H9 (cell line): ENCODE results near the gene ADAMTS2. TPM values are rescaled to one million over a fixed set of nuclear protein-coding genes. Genes with fewer than 3 reads are reported as not detected.
A peak's percentile ranks its signal among the peaks of the same experiment; 100 is the strongest.

Experiments
- DNase-seq: peaks from one replicate; pipeline ENCODE4 v3.0.0-alpha.2; 2017
- H2AFZ ChIP-seq: one replicate; pipeline ENCODE4 v1.6.1; 2013; ENCODE audit warnings: mild to moderate bottlenecking, low read length, control low read depth, moderate library complexity
- H2AK5ac ChIP-seq: 2 replicates; pipeline ENCODE4 v1.6.1; 2013; ENCODE audit warnings: low read length, control low read depth, mixed read lengths; ENCODE audit not compliant: insufficient read length
- H2BK120ac ChIP-seq: one replicate; pipeline ENCODE4 v1.6.1; 2013; ENCODE audit warnings: low read depth, mild to moderate bottlenecking, low read length, control low read depth, inconsistent platforms; ENCODE audit not compliant: poor library complexity, severe bottlenecking
- H2BK12ac ChIP-seq: 2 replicates; pipeline ENCODE4 v1.6.1; 2013; ENCODE audit warnings: low read length, control low read depth, mixed read lengths, low read depth; ENCODE audit not compliant: insufficient read length
- H2BK15ac ChIP-seq: 2 replicates; pipeline ENCODE4 v1.6.1; 2013; ENCODE audit warnings: low read depth, low read length, control low read depth
- H2BK20ac ChIP-seq: one replicate; pipeline ENCODE4 v1.6.1; 2013; ENCODE audit warnings: low read depth, mild to moderate bottlenecking, low read length, control low read depth, inconsistent platforms; ENCODE audit not compliant: poor library complexity, severe bottlenecking
- H2BK5ac ChIP-seq: 2 replicates; pipeline ENCODE4 v1.6.1; 2013; ENCODE audit warnings: low read length, control low read depth, mixed read lengths; ENCODE audit not compliant: insufficient read length
- H3K14ac ChIP-seq: 2 replicates; pipeline ENCODE4 v1.6.1; 2013; ENCODE audit warnings: low read length, control low read depth; ENCODE audit not compliant: insufficient read depth
- H3K18ac ChIP-seq: 2 replicates; pipeline ENCODE4 v1.6.1; 2013; ENCODE audit warnings: low read depth, mild to moderate bottlenecking, mixed read lengths, low read length, control low read depth; ENCODE audit not compliant: insufficient read length
- H3K23ac ChIP-seq: 2 replicates; pipeline ENCODE4 v1.6.1; 2013; ENCODE audit warnings: low read length, control low read depth, mixed read lengths, low read depth; ENCODE audit not compliant: insufficient read length
- H3K23me2 ChIP-seq: 2 replicates; pipeline ENCODE4 v1.6.1; 2013; ENCODE audit warnings: low read depth, mild to moderate bottlenecking, mixed read lengths, low read length, control low read depth; ENCODE audit not compliant: insufficient read length, poor library complexity, severe bottlenecking
- H3K27ac ChIP-seq: 2 replicates; pipeline ENCODE4 v1.5.1; 2013; ENCODE audit warnings: low read length, control low read depth, mixed read lengths, low read depth; ENCODE audit not compliant: insufficient read length
- H3K27me3 ChIP-seq: 2 replicates; pipeline ENCODE4 v1.6.1; 2013; ENCODE audit warnings: low read length, control low read depth, inconsistent platforms; ENCODE audit not compliant: insufficient read depth
- H3K4ac ChIP-seq: 2 replicates; pipeline ENCODE4 v1.6.1; 2013; ENCODE audit warnings: low read depth, mild to moderate bottlenecking, control low read depth, inconsistent platforms, low read length, moderate library complexity
- H3K4me1 ChIP-seq: 2 replicates; pipeline ENCODE4 v1.6.1; 2013; ENCODE audit warnings: low read length, control low read depth, inconsistent platforms; ENCODE audit not compliant: insufficient read depth
- H3K4me2 ChIP-seq: 2 replicates; pipeline ENCODE4 v1.6.1; 2013; ENCODE audit warnings: low read length, control low read depth, mixed read lengths; ENCODE audit not compliant: insufficient read length, insufficient read depth
- H3K56ac ChIP-seq: 2 replicates; pipeline ENCODE4 v1.6.1; 2013; ENCODE audit warnings: low read depth, mild to moderate bottlenecking, mixed read lengths, low read length, control low read depth; ENCODE audit not compliant: insufficient read length
- H3K79me1 ChIP-seq: 2 replicates; pipeline ENCODE4 v1.6.1; 2013; ENCODE audit warnings: low read depth, mild to moderate bottlenecking, moderate library complexity, low read length, control low read depth, inconsistent platforms; ENCODE audit not compliant: insufficient read depth, poor library complexity, severe bottlenecking
- H3K79me2 ChIP-seq: 2 replicates; pipeline ENCODE4 v1.6.1; 2013; ENCODE audit warnings: low read length, control low read depth, inconsistent platforms; ENCODE audit not compliant: insufficient read depth
- H3K9ac ChIP-seq: 2 replicates; pipeline ENCODE4 v1.6.1; 2013; ENCODE audit warnings: low read length, control low read depth, mixed read lengths; ENCODE audit not compliant: insufficient read length; ENCODE audit errors: extremely low read depth
- H3K9me3 ChIP-seq: one replicate; pipeline ENCODE4 v1.6.1; 2013; ENCODE audit warnings: low read depth, low read length, inconsistent platforms; ENCODE audit not compliant: control insufficient read depth
- H3T11ph ChIP-seq: one replicate; pipeline ENCODE4 v1.6.1; 2013; ENCODE audit warnings: mild to moderate bottlenecking, low read length, control low read depth, inconsistent platforms
- H4K20me1 ChIP-seq: one replicate; pipeline ENCODE4 v1.6.1; 2013; ENCODE audit not compliant: control insufficient read depth, insufficient read length, insufficient read depth
- H4K5ac ChIP-seq: 2 replicates; pipeline ENCODE4 v1.6.1; 2013; ENCODE audit warnings: low read depth, mild to moderate bottlenecking, mixed read lengths, low read length, control low read depth; ENCODE audit not compliant: insufficient read length
- H4K8ac ChIP-seq: replicated peaks from 2 replicates; pipeline ENCODE4 v1.6.1; 2013; ENCODE audit warnings: low read length, control low read depth, mixed read lengths, low read depth; ENCODE audit not compliant: insufficient read length
- H4K91ac ChIP-seq: 2 replicates; pipeline ENCODE4 v1.6.1; 2013; ENCODE audit warnings: low read depth, mild to moderate bottlenecking, moderate library complexity, mixed read lengths, low read length, control low read depth; ENCODE audit not compliant: insufficient read length
- H3K27ac Mint-ChIP-seq, 3 experiments: 2 replicates in 2 of 3; 3 replicates in 1 of 3; pipeline ENCODE4 v1.8.0; 2020 to 2021; ENCODE audit warnings: mixed read lengths in 3 of 3, mild to moderate bottlenecking in 1 of 3, moderate library complexity in 1 of 3
- H3K27me3 Mint-ChIP-seq: 2 replicates; pipeline ENCODE4 v1.8.0; 2021; ENCODE audit warnings: low read depth, mild to moderate bottlenecking, moderate library complexity, mixed read lengths
- H3K36me3 Mint-ChIP-seq, 3 experiments: 2 replicates in 2 of 3; 3 replicates in 1 of 3; pipeline ENCODE4 v1.8.0; 2020 to 2021; ENCODE audit warnings: low read depth in 3 of 3, mixed read lengths in 3 of 3; ENCODE audit not compliant: insufficient read depth in 1 of 3
- H3K4me1 Mint-ChIP-seq, 2 experiments: 2 replicates each; pipeline ENCODE4 v1.8.0; 2020; ENCODE audit warnings: mixed read lengths in 2 of 2
- H3K4me3 Mint-ChIP-seq, 2 experiments: 2 replicates in 1 of 2; 3 replicates in 1 of 2; pipeline ENCODE4 v1.8.0; 2020 to 2021; ENCODE audit warnings: mild to moderate bottlenecking in 2 of 2, mixed read lengths in 2 of 2, moderate library complexity in 1 of 2
- H3K9me3 Mint-ChIP-seq, 2 experiments: 2 replicates in 1 of 2; 3 replicates in 1 of 2; pipeline ENCODE4 v1.8.0; 2020; ENCODE audit warnings: mild to moderate bottlenecking in 2 of 2, mixed read lengths in 2 of 2, moderate library complexity in 1 of 2
- WGBS: extraction: QIAGEN DNeasy Blood & Tissue Kit; methylation state at CpG from one replicate; pipeline ENCODE4 v1.1.7; 2013; ENCODE audit warnings: missing lambda C conversion rate, low lambda C conversion rate, mixed read lengths; ENCODE audit not compliant: insufficient read length; ENCODE audit errors: extremely low coverage; 5-methylcytosine and 5-hydroxymethylcytosine counted together
- total RNA-seq: library from RNA; stranded (reverse); gene quantifications from 2 replicates; pipeline ENCODE4 v1.2.1, GENCODE V29; 2021
- TF ChIP-seq, protein P1 (sequence below): fragments of 200-600 bp; sonication (generic); conservative IDR thresholded peaks from 3 replicates; pipeline ENCODE4 v1.8.0; 2021; ENCODE audit warnings: antibody characterized with exemption, mild to moderate bottlenecking

The ADAMTS2 gene
- total RNA-seq, 1 experiment from 2014 or later, result 5.4 TPM

DNA sequence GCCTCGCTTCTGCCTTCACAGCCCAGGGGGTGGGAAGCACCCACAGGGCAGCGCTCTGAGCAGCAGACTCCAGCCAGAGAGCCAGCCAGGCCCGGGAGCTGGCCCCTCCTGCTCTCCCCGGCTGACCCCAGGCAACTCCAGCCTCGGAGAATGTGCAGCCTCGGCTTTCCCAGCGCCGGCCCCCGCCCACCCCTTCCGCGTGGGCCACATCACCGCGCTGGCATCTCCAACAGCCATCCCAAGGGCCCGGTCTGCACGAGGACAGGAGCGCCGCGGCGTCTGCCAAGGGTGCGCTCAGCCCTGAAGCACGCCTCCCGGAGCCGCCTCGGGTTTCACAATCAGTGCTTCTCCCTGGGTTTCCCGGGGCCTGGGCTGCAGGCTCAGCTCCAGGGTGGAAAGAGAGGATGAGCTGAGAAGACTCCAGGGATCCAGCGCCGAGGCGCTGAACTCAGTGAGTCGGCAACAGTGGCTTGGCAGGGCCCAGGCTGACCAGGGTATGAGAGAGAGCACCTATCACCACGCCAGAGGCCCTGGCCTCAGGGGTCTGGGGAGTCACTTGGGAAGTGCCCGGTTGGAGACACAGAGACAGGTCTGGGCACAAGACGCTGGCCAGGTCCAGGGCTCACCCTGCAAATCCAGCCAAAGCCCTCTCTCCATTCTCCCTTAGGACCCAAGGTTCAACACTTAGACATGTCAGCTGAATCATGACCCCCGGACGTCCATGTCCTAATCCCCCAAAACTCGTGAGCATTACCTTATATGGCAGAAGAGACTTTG, 79.6 kb downstream of the ADAMTS2 start:
- Histone ChIP-seq H3K79me1 (no peaks in the 10 kb centered on the region), H3K18ac (no peak overlapping the region), H3K27me3 (no peaks in the 10 kb centered on the region), H3K79me2 (no peaks in the 10 kb centered on the region), H4K91ac (no peak overlapping the region), H3K27ac (no peak overlapping the region), H3K56ac (no peak overlapping the region), H3K4ac (no peak overlapping the region), H2AFZ (no peak overlapping the region), H3K9me3 (no peaks in the 10 kb centered on the region), H3K23me2 (no peaks in the 10 kb centered on the region), H4K8ac (no peak overlapping the region), H2BK120ac (no peak overlapping the region), H3K14ac (no peak overlapping the region; the same call in 1 of the 2 replicates), H2AK5ac (no peak overlapping the region), H2BK15ac (no peak overlapping the region), H4K5ac (no peak overlapping the region), H3K23ac (no peak overlapping the region), H2BK12ac (no peak overlapping the region), H2BK5ac (no peak overlapping the region), H3K9ac (no peak overlapping the region), H2BK20ac (no peak overlapping the region), H3T11ph (no peak overlapping the region), H3K4me1 (no peaks in the 10 kb centered on the region), H4K20me1 (no peaks in the 10 kb centered on the region), H3K4me2 (no peak overlapping the region)
- no peaks in the 10 kb centered on the region for H3K9me3 Mint-ChIP-seq
- H3K36me3 Mint-ChIP-seq, result no peaks in the 10 kb centered on the region
- WGBS, result no CpG with 5 or more reads among the region's 35 CpGs
- DNase-seq, result peak; percentile 47
- peak overlapping the region; percentile 21 to 78 (median 23); a peak in 3 of 7 replicates for H3K27ac Mint-ChIP-seq
- peaks cover 16 to 28% of the 10 kb centered on the region in 2 experiments for H3K4me1 Mint-ChIP-seq
- no peak overlapping the region; a peak in 1 of 5 replicates for H3K4me3 Mint-ChIP-seq
- H3K27me3 Mint-ChIP-seq, result no peaks in the 10 kb centered on the region; the same call in none of the 2 replicates
- TF ChIP-seq, protein P1, sequence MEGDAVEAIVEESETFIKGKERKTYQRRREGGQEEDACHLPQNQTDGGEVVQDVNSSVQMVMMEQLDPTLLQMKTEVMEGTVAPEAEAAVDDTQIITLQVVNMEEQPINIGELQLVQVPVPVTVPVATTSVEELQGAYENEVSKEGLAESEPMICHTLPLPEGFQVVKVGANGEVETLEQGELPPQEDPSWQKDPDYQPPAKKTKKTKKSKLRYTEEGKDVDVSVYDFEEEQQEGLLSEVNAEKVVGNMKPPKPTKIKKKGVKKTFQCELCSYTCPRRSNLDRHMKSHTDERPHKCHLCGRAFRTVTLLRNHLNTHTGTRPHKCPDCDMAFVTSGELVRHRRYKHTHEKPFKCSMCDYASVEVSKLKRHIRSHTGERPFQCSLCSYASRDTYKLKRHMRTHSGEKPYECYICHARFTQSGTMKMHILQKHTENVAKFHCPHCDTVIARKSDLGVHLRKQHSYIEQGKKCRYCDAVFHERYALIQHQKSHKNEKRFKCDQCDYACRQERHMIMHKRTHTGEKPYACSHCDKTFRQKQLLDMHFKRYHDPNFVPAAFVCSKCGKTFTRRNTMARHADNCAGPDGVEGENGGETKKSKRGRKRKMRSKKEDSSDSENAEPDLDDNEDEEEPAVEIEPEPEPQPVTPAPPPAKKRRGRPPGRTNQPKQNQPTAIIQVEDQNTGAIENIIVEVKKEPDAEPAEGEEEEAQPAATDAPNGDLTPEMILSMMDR, result no peak
